GM23248 (cell line): ENCODE measurements around the gene PAK4.
"Not testable (repeated sequence)": the region's sequence is repeated elsewhere in the genome, so short reads cannot be mapped to it uniquely, and the experiment has no call there.

Experiments used
- EZH2 ChIP-seq: fragments of 200-600 bp; sonication (generic); IDR thresholded peaks from 2 replicates; pipeline ENCODE4 v1.6.1; 2018; ENCODE audit warnings: antibody characterized with exemption, mild to moderate bottlenecking; ENCODE audit not compliant: insufficient read depth, poor library complexity, severe bottlenecking
- EZH2phosphoT487 ChIP-seq: fragments of 200-600 bp; sonication (generic); IDR thresholded peaks from 2 replicates; pipeline ENCODE4 v1.6.1; 2018; ENCODE audit warnings: antibody characterized with exemption, moderate library complexity, mild to moderate bottlenecking, low read depth; ENCODE audit not compliant: insufficient read depth

GRCh38 chr19:39143757-39144289 lies 18.2 kb downstream of the PAK4 start:
- not testable (repeated sequence) for TF ChIP-seq EZH2, EZH2phosphoT487
